GM12878 (cell line): ENCODE measurements around the gene PHKG2. TPM values are rescaled to one million over a fixed set of nuclear protein-coding genes. Genes with fewer than 3 reads are reported as not detected.

Experiments used
- ATAC-seq: fragments of 200-7000 bp; cut with Tn5 transposase; 3 replicates; pipeline ENCODE4 v1.9.1; 2020; ENCODE audit warnings: mild to moderate bottlenecking, moderate library complexity
- BruUV-seq: library from RNA; stranded (reverse); fragments of 400-500 nt; replicated peaks from 2 replicates; lab custom pipeline; 2021; lab: Mats Ljungman, UMichigan
- CTCF ChIA-PET: fragments of 300-600 bp; sonication (Branson Sonifier 250); formaldehyde crosslinking; extraction: SDS; loops from one replicate; lab custom pipeline; 2021; ENCODE audit warnings: inconsistent platforms; lab: Yijun Ruan, JAX
- POLR2A ChIA-PET: fragments of 350-600 bp; formaldehyde crosslinking; extraction: SDS; loops from one replicate; lab custom pipeline; 2021; ENCODE audit warnings: inconsistent platforms; lab: Charles Lee
- RAD21 ChIA-PET: fragments of 300-600 bp; sonication (Branson Sonifier 250); formaldehyde crosslinking; loops from one replicate; lab custom pipeline; 2023; ENCODE audit warnings: antibody characterized with exemption; ENCODE audit not compliant: unreplicated experiment; lab: Charles Lee
- SMC1A ChIA-PET: fragments of 300-600 bp; sonication (Branson Sonifier 250); formaldehyde crosslinking; loops from one replicate; lab custom pipeline; 2023; ENCODE audit not compliant: unreplicated experiment, uncharacterized antibody; lab: Charles Lee
- DNase-seq: peaks from one replicate; pipeline ENCODE4 v3.0.0-alpha.2; 2011; ENCODE audit warnings: low read depth, low spot score
- FAIRE-seq: peaks from 3 replicates; lab custom pipeline; 2011; peaks lifted over from hg19 to GRCh38; lab: Jason Lieb, UNC
- H2AFZ ChIP-seq: 2 replicates; pipeline ENCODE4 v1.6.0; 2011; ENCODE audit warnings: low read depth, low read length, control low read depth; ENCODE audit not compliant: control insufficient read depth
- H3K27ac ChIP-seq: 2 replicates; pipeline ENCODE4 v1.5.1; 2011; ENCODE audit warnings: control low read depth; ENCODE audit not compliant: control insufficient read depth, insufficient read depth
- H3K27me3 ChIP-seq, 2 experiments: replicated peaks in 1 of 2; 2 replicates each; pipeline versions ENCODE4 v1.6.0 to v1.6.1; 2011; ENCODE audit warnings: low read length in 1 of 2; ENCODE audit not compliant: control insufficient read depth in 2 of 2, insufficient read depth in 2 of 2
- H3K36me3 ChIP-seq, 2 experiments: 2 replicates each; pipeline ENCODE4 v1.5.1; 2011; ENCODE audit warnings: low read length in 1 of 2; ENCODE audit not compliant: control insufficient read depth in 2 of 2, insufficient read depth in 2 of 2
- H3K4me1 ChIP-seq: 2 replicates; pipeline ENCODE4 v1.6.1; 2011; ENCODE audit warnings: mild to moderate bottlenecking, low read length, moderate library complexity, mixed read lengths; ENCODE audit not compliant: control insufficient read depth, insufficient read depth
- H3K4me2 ChIP-seq: 2 replicates; pipeline ENCODE4 v1.6.0; 2011; ENCODE audit warnings: control low read depth; ENCODE audit not compliant: control insufficient read depth, insufficient read depth
- H3K4me3 ChIP-seq: fragments of 200-600 bp; sonication (generic); 2 replicates; pipeline ENCODE4 v1.5.1; 2016
- H3K79me2 ChIP-seq: 2 replicates; pipeline ENCODE4 v1.6.0; 2011; ENCODE audit warnings: low read length; ENCODE audit not compliant: control insufficient read depth, insufficient read depth
- H3K9ac ChIP-seq: 2 replicates; pipeline ENCODE4 v1.8.0; 2011; ENCODE audit warnings: low read length, control low read depth, mixed read lengths; ENCODE audit not compliant: control insufficient read depth, insufficient read depth
- H3K9me3 ChIP-seq: replicated peaks from 3 replicates; pipeline ENCODE4 v1.5.1; 2011; ENCODE audit warnings: mild to moderate bottlenecking, low read length; ENCODE audit not compliant: control insufficient read depth, insufficient read depth
- H4K20me1 ChIP-seq: 2 replicates; pipeline ENCODE4 v1.6.0; 2011; ENCODE audit not compliant: control insufficient read depth, insufficient read depth
- ELK1 ChIP-seq: IDR thresholded peaks from 2 replicates; pipeline ENCODE4 v1.6.1; 2012; ENCODE audit warnings: low read depth, low read length, improper control_type of control experiment
- IRF4 ChIP-seq: IDR thresholded peaks from 2 replicates; pipeline ENCODE4 v1.6.1; 2011; ENCODE audit warnings: low read depth, low read length
- PAX5 ChIP-seq: IDR thresholded peaks from 2 replicates; pipeline ENCODE4 v1.6.1; 2011; ENCODE audit warnings: low read depth, low read length, borderline replicate concordance
- RUNX3 ChIP-seq: IDR thresholded peaks from 2 replicates; pipeline ENCODE4 v1.6.1; 2012; ENCODE audit warnings: low read length, inconsistent platforms
- whole genome bisulfite sequencing: methylation state at CpG from one replicate; pipeline ENCODE4 v1.1.6; 2016; ENCODE audit warnings: low lambda C conversion rate; ENCODE audit not compliant: insufficient replicate concordance, insufficient coverage; ENCODE audit errors: missing lambda C conversion rate; 5-methylcytosine and 5-hydroxymethylcytosine counted together
- in situ Hi-C: fragments of 300-500 bp; cut with MboI; formaldehyde crosslinking; loops from 9 replicates; pipeline ENCODE4 v1.14.3; 2018; ENCODE audit warnings: mixed read lengths
- intact Hi-C: fragments of 100-400 bp; cut with micrococcal nuclease; formaldehyde crosslinking; loops from one replicate; pipeline ENCODE4 v1.14.2; 2022; ENCODE audit not compliant: unreplicated experiment
- polyA plus RNA-seq, 11 experiments: library from polyadenylated mRNA; depleted of rRNA in 4 of 11; unstranded in 6 of 11; stranded (reverse) in 5 of 11; fragments of >200 nt; fragmentation: Nextera tagmentation in 4 of 11; fragmentation: Illumina TruSeq in 1 of 11; extraction: Ambion mirVana in 4 of 11; extraction: Trizol in 1 of 11; gene quantifications; 1 replicate in 1 of 11; 2 replicates in 10 of 11; pipeline versions ENCODE4 v1.2.1 to v1.2.3, GENCODE V29; 2011 to 2016; ENCODE audit warnings: inconsistent platforms in 2 of 11, missing spikeins in 2 of 11, low read depth in 1 of 11
- total RNA-seq, 4 experiments: library from RNA; depleted of rRNA in 3 of 4; stranded (reverse); fragments of >200 nt in 3 of 4; fragmentation: Illumina TruSeq in 1 of 4; extraction: Trizol in 1 of 4; gene quantifications; 2 replicates each; pipeline versions ENCODE4 v1.2.1 to v1.2.3, GENCODE V29; 2013 to 2021

The PHKG2 gene
- total and polyA plus RNA-seq, 10 of the 15 experiments (the other 5 are each of a cell fraction or from before 2014, with no cell fraction given) = 5.2 to 50.1 (median 37.2) TPM

GRCh38 chr16:30760577-30761426 lies 12.6 kb downstream of the PHKG2 start:
- intact Hi-C loops (loop anchor here (5.0 kb wide), 2 partner anchors 104 to 161 kb away; partner anchors contain the start of genes FBRS and FBXL19), in situ Hi-C loops (loop anchor here (25.0 kb wide), 1 partner anchor 1126 kb away; no protein-coding TSS in a partner anchor)
- H3K4me2 ChIP-seq = peak overlapping the region; percentile 93
- H3K4me1 ChIP-seq = peaks cover 9% of the 10 kb centered on the region
- H3K36me3 ChIP-seq = peaks cover 14 to 20% of the 10 kb centered on the region in 2 experiments; a peak in 3 of 4 replicates
- H3K9me3 ChIP-seq = no peaks in the 10 kb centered on the region
- CTCF ChIA-PET = interaction anchor here (0.6 to 0.8 kb wide), 2 partner anchors 11 to 67 kb away, joined by 3 read pairs; no protein-coding TSS in a partner anchor
- peaks cover 15% of the 10 kb centered on the region for H3K79me2 ChIP-seq
- SMC1A ChIA-PET = interaction anchor here (1.8 kb wide), 1 partner anchor 181 kb away, joined by 5 read pairs; no protein-coding TSS in a partner anchor
- TF ChIP-seq PAX5 (0 out of 2 replicates have a peak, but pooled peaks have one; percentile 22), IRF4 (no peak), RUNX3 (0 out of 2 replicates have a peak, but pooled peaks have one; percentile 2), ELK1 (no peak)
- peak overlapping the region; percentile 83 for H3K4me3 ChIP-seq
- FAIRE-seq (peak; percentile 27), DNase-seq (no peak), ATAC-seq (no peak)
- H3K27ac ChIP-seq = peak overlapping the region; percentile 74
- H2AFZ ChIP-seq = peak overlapping the region; percentile 94
- no peaks in the 10 kb centered on the region for H4K20me1 ChIP-seq
- BruUV-seq = TSS peak; percentile 70
- WGBS = 12% methylated on average over 26 of the region's 26 CpGs
- POLR2A ChIA-PET = interaction anchor here (0.5 to 1.6 kb wide), 3 partner anchors 13 to 67 kb away, joined by 4 to 9 read pairs (median 4); partner anchors contain the start of gene PHKG2
- RAD21 ChIA-PET = no interaction called here
- no peaks in the 10 kb centered on the region for H3K27me3 ChIP-seq
- peak overlapping the region; percentile 65 for H3K9ac ChIP-seq
